Frontal cortex (tissue), 4 donors: ENCODE results near the gene AHSA1. TPM values are rescaled to one million over a fixed set of nuclear protein-coding genes. Genes with fewer than 3 reads are reported as not detected.

ENCODE experiments used
- DNase-seq, 2 donors: peaks; one replicate each; pipeline ENCODE4 v3.0.0; 2012; ENCODE audit warnings: low spot score in 2 of 2
- FAIRE-seq: peaks from 2 replicates; lab custom pipeline; 2012; peaks lifted over from hg19 to GRCh38; lab: Jason Lieb, UNC
- small RNA-seq: library from RNA; depleted of rRNA; stranded (forward); fragments of <200 nt; gene quantifications from one replicate; pipeline ENCODE3, GENCODE V24; 2014
- total RNA-seq: library from RNA; depleted of rRNA; stranded (reverse); fragments of >200 nt; gene quantifications from one replicate; pipeline ENCODE4 v1.2.3, GENCODE V29; 2014
- donor health status: control.
- donor health status: control.
- donor health status: control.

AHSA1 gene
- total RNA-seq, 1 donor from 2014 or later: 107 TPM

GRCh38 chr14:77505031-77505430 is 47.1 kb downstream of the AHSA1 start:
- DNase-seq: no peak

GRCh38 chr14:77507762-77508161 is 49.9 kb downstream of the AHSA1 start:
- FAIRE-seq: no peak
- DNase-seq: no peak

More at GRCh38 chr14:77505031-77505430, 47.1 kb downstream of the AHSA1 start:
- no peak for FAIRE-seq

DNA sequence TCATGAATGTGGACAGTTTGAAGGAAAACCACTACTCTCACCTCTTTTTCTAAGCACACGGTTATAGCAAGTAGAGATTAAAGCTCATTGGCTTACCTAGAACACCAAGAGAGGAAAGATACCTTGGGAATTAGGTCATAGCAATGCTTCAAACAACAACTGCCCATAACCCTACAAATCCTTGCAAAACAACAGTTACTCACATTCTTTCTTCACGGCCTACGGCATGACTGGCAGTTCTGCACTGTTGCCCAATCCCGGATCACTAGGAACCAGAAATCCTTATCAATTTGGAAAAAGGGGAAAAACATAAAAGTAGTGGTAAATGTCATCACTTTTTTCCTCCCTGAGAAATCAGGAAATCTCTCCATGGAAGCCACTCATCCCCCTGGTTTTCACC is 50.4 kb downstream of the AHSA1 start:
- DNase-seq (no peak), FAIRE-seq (no peak)

- no peak for FAIRE-seq
- DNase-seq: no peak
These were observed 51.0 kb downstream of the AHSA1 start for GRCh38 chr14:77508876-77509275.

GRCh38 chr14:77509366-77509765 is 51.5 kb downstream of the AHSA1 start:
- FAIRE-seq (no peak), DNase-seq (no peak)

DNA sequence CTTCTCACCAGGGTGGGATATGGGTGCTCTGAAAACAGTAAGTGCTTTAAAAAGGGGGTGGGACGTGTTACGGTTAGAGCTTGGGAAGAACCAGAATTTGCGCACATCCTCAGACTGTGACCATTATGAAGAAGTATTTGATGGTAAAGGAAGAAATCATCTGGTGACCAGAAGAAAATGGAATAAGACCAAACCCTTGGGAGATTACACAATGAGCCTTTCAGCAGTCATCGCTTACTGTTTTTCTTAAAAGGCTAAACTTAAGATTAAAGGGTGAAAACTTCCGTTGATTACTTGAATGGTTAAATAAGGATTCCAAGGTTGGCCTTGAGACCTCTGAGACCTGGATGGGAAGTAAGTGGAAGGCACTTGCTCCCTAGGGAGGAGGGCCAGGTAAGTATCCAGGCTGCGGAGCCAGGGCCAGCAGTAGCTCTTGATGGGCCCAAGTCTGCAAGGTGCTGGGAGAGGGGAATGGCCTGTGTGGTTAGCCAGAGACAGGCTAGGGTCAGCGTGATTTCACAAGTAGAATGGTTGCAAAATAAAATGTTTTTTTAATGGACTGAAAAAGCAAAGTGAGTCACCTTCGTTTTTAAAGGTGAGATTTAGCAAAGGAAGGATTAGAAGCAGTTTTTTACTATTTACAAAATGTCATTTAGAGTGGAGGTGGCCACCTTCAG is 53.7 kb downstream of the AHSA1 start:
- DNase-seq: no peak
- no peak for FAIRE-seq

GRCh38 chr14:77516126-77516525 is 58.2 kb downstream of the AHSA1 start:
- no peak for DNase-seq
- FAIRE-seq: no peak

Small RNA genes lying within 50 kb of the gene (small RNA-seq; reads per million reads assigned to genes)
- gene RF00404: not detected

Other genes with a start within 250 kb of the AHSA1 start
- gene NGB, start 186.9 kb upstream of the AHSA1 start, total RNA-seq: 4.9 TPM
- gene POMT2, start 137.2 kb upstream of the AHSA1 start, total RNA-seq: 14.3 TPM
- gene GSTZ1, start 137.1 kb upstream of the AHSA1 start, total RNA-seq: 3.3 TPM
- 25.3 TPM for gene TMED8, start 81.0 kb upstream of the AHSA1 start, total RNA-seq
- gene SAMD15, start 80.7 kb upstream of the AHSA1 start, total RNA-seq: 12.6 TPM
- 1.2 TPM for gene NOXRED1, start 34.6 kb upstream of the AHSA1 start, total RNA-seq
- 35.5 TPM for gene VIPAS39, start 492 bp upstream of the AHSA1 start, total RNA-seq
- gene ISM2, start 40.7 kb downstream of the AHSA1 start, total RNA-seq: 1.2 TPM
- 23.2 TPM for gene SPTLC2, start 158.5 kb downstream of the AHSA1 start, total RNA-seq
- gene ALKBH1, start 249.9 kb downstream of the AHSA1 start, total RNA-seq: 13.0 TPM